GM19468 (cell line): Measurements from ENCODE around the gene CDH20.

Experiments
- ATAC-seq: cut with Tn5 transposase; IDR thresholded peaks from one replicate; pipeline ENCODE4 v1.9.1; 2021; ENCODE audit warnings: mild to moderate bottlenecking, moderate library complexity, moderate number of reproducible peaks; ENCODE audit not compliant: unreplicated experiment; ENCODE audit errors: extremely low read depth

CDH20 gene

DNA sequence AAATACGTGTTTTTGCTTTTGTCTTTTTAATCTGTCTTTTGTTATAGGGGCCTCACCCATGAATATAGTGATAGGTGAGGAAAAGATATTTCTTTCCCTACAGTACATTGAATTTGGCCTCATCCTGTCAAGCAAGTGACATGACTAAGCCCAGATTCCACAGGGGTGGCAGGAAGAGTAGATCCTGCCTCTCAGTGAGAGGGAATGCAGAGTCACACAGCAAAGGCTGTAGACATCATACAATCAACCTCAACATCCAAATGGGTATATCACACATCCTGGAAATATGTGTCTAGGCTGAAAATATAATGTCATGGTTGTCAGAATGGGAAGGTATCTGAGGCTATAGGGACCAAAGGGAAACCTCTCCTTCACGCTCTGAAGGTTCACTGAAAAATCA, 269.6 kb downstream of the CDH20 start:
- ATAC-seq, result no peak
